ENCODE measurements around the gene CDC42SE1. TPM values are rescaled to one million over a fixed set of nuclear protein-coding genes. Genes with fewer than 3 reads are reported as not detected.

Gene CDC42SE1
- 54.8 and 56.1 TPM in 2 replicates for total RNA-seq

DNA sequence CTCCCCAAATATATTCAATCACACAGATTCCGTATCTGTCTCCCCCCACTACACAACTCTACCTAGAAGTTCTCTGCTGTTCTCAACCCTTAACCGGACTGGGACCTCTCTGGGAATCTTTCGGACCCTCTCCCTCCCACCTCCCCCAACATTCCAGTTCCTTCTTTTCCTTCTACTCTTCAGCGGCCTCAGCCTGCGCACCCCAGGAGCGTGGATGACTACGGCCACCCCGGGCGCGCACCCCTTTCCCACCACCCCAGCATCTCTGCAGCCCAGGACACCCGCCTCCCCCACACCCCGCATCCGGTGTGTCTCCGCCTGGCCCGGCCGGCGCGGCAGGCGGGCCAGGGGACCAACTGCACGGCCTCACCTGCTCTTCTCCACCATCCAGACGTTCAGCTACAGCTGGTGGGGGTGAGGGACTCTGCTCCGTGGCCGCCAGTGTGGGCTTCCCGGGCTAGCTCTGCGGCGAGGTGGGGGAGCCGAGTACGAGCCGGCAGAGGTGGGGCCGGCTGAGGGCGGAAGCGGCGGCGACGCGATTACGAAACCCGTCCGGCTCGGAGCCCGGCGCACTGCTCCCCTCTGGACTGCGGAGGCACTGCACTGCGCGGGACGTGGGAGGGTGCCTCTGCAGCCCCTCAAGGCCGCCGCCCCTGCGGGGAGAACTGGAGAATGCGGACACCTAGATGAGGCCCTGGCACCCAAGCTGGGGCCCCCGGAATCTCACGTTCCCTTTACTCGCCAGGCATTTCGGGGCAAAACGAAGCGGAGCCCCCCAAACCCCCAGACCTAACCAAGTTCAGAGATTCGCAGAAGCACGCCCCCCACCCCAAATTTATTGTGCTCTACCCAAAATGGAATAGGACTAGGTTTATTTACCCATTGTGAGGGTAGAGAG, at the start of gene CDC42SE1:
CDC42SE1 (minus strand) TSS at position 514 of the 898 bp plus-strand sequence. CDS start 3,892 bp downstream, outside the sequence.

GRCh38 chr1:151070474-151071276, 11.3 kb upstream of the CDC42SE1 start, which contains the start of gene GABPB2:
GABPB2 (plus strand) TSS chr1:151070761; CDS start chr1:151088190, 17,429 bp downstream.

DNA sequence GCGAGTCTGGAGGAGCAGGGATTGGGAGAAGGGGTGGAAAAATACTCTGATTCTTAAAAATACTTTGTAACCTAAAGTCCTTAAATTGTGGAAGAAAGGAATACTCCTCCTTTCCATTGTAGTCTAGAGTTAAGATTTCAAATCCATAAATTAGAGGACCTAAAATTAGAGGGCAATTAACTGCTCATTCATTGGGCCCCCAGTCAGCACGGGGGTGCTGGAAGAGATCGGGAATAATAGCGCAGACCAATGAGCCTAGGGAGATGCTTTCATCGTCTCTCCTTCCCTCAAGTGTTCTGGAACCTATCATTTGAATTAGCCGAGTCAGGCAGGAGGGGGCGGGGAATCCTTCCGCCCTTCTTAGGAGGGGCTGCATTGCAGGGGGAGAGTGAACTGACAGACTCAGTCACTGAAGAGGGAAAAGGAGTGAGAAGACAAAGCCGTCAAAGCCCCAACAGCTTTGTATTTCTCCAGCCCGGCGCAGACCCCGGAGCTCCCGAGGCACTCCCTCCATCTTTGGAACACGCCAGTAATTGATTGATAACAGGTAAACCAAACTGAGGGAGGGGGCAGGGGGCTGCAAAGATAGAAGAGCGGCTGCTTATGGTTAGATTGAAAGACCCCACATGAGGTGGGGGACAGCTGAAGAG, 710 bp upstream of the CDC42SE1 start, which contains the start of gene MLLT11:
MLLT11 (plus strand) TSS at position 391 of the 650 bp plus-strand sequence. CDS start 6,828 bp downstream, outside the sequence.

GRCh38 chr1:151047591-151047924, 11.9 kb downstream of the CDC42SE1 start, which contains the start of gene C1orf56:
C1orf56 (plus strand) TSS chr1:151047751; CDS start chr1:151047848, 97 bp downstream.

GRCh38 chr1:151036356-151036755, 23.1 kb downstream of the CDC42SE1 start, which contains the start of gene BNIPL:
BNIPL (plus strand) TSS chr1:151036586; CDS start chr1:151036726, 140 bp downstream.

DNA sequence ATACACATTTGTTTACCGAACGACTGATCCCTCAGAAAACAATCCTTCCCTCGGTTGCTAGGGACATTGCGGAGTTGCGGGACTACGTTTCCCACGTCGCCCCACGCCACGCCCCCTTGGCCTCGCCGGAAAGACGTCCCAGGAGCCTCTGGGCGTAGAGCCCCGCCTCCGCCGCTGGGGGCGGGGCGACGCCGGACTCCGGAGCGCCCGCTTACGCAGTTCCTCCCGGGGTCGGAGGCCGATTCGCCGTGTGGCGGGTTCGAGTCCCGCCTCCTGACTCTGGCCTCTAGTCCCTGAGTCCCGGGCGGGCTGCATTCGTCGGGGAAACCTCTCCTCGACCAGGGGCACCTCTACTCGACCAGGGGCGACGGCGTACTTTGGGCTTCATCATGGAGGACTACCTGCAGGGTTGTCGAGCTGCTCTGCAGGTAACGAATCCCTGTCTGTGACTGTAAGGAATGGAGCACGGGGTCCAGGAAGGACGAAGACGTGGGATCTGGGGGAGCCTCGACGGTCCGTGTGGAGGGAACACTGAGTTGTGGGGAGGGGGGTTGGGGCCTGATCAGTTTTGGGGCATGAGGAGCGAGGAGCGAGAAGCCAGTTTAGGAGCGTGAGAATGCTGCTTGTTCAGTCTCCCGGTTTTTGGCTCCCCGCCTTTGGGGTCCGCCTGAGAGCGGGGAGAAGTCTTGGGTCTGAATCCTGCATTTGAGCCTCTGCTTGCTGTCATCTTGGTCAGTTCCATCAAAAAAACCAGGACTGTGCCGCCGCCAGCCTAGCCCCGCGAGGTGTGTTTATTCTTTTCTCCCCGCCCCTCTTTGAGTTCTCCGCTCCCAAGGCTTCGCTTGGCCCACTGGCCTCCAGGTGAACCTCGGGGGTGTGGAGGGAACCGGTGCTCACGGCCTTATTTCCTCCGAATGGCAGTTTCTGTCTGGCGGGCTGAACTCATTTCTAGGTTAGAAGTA, 50.9 kb downstream of the CDC42SE1 start, which contains the start of gene PRUNE1:
PRUNE1 (plus strand) TSS at position 206 of the 962 bp plus-strand sequence; CDS start at position 390, 184 bp downstream.

DNA sequence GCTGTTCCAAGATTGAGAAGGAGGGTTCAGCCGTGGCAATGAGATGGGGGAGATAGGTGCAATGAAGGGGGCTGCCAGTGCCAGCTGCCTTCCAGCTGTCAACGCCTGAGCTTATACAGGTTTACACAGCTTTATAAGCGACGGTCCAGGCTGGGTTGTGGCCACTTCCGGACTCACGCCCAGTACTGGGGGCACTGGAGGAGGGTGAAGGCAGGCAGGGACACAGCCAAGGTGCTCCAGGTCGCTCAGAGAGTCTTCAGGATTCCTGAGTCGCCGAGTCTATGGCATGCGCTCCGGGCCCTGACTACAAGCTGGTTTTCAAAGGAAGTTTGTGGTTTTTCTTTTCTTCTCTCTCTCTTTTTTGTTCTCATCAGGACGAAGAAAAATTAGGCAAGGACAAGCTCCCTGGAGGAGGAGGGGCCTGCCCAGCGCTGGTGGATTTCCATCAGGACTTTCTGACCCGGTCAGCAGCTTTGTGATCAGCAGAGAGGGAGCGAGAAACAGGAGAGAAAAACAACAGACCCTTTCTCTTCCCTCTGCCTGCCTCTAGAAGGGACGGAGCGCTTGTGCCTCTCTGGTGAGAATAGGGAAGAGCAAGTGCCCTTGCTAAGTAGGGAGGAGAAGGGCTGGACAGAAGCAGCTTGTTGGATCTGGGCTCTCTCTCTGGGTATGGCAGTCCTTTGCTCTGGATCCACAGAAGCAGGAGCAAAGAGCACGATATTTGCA, 52.9 kb downstream of the CDC42SE1 start, which contains the start of gene MINDY1:
MINDY1 (minus strand) TSS at position 576 of the 726 bp plus-strand sequence. CDS start 4,285 bp downstream, outside the sequence.

Other genes starting within 250 kb of the CDC42SE1 start
- 36.3 and 42.2 TPM in 2 replicates for gene ARNT, start 183.0 kb downstream of the CDC42SE1 start, total RNA-seq
- gene CTXND2, start 172.5 kb downstream of the CDC42SE1 start, total RNA-seq = not detected in 2 replicates
- gene SETDB1, start 133.3 kb downstream of the CDC42SE1 start, total RNA-seq = 25.8 and 32.0 TPM in 2 replicates
- gene CERS2, start 84.8 kb downstream of the CDC42SE1 start, total RNA-seq = 148 and 157 TPM in 2 replicates
- 0.06 and 0.26 TPM in 2 replicates for gene ANXA9, start 77.3 kb downstream of the CDC42SE1 start, total RNA-seq
- gene MINDY1, start 52.7 kb downstream of the CDC42SE1 start, total RNA-seq = 18.2 and 23.4 TPM in 2 replicates
- gene PRUNE1, start 51.2 kb downstream of the CDC42SE1 start, total RNA-seq = 7.3 and 8.0 TPM in 2 replicates
- gene BNIPL, start 23.0 kb downstream of the CDC42SE1 start, total RNA-seq = 0.25 and 0.40 TPM in 2 replicates
- 0.92 and 1.2 TPM in 2 replicates for gene C1orf56, start 11.9 kb downstream of the CDC42SE1 start, total RNA-seq
- 4.2 and 4.5 TPM in 2 replicates for gene MLLT11, start 775 bp upstream of the CDC42SE1 start, total RNA-seq
- 24.0 and 25.0 TPM in 2 replicates for gene GABPB2, start 11.1 kb upstream of the CDC42SE1 start, total RNA-seq
- gene SEMA6C, start 87.0 kb upstream of the CDC42SE1 start, total RNA-seq = 0.53 and 1.1 TPM in 2 replicates
- gene TNFAIP8L2, start 97.0 kb upstream of the CDC42SE1 start, total RNA-seq = not detected in 2 replicates
- gene LYSMD1, start 106.3 kb upstream of the CDC42SE1 start, total RNA-seq = 5.8 and 6.9 TPM in 2 replicates
- 33.3 and 33.8 TPM in 2 replicates for gene SCNM1, start 106.5 kb upstream of the CDC42SE1 start, total RNA-seq
- 0.56 TPM in 1 of 2 replicates, not detected in the other for gene TMOD4, start 116.4 kb upstream of the CDC42SE1 start, total RNA-seq
- 44.5 and 44.6 TPM in 2 replicates for gene VPS72, start 130.6 kb upstream of the CDC42SE1 start, total RNA-seq
- 46.6 and 52.7 TPM in 2 replicates for gene PIP5K1A, start 138.9 kb upstream of the CDC42SE1 start, total RNA-seq
- 243 and 269 TPM in 2 replicates for gene PSMD4, start 195.1 kb upstream of the CDC42SE1 start, total RNA-seq
- 9.0 TPM in 2 replicates for gene ZNF687, start 222.7 kb upstream of the CDC42SE1 start, total RNA-seq

Data from aortic smooth muscle cell (primary cell).